Common myeloid progenitor, CD34-positive (primary cell): ENCODE results near the gene ATP11B.

Experiments used
- CTCF ChIA-PET: fragments of 350-600 bp; sonication (Branson Sonifier 250); formaldehyde crosslinking; loops from one replicate; lab custom pipeline; 2021; ENCODE audit warnings: antibody characterized with exemption; lab: Charles Lee
- POLR2A ChIA-PET: fragments of 350-600 bp; sonication (Branson Sonifier 250); formaldehyde crosslinking; loops from one replicate; lab custom pipeline; 2021; ENCODE audit warnings: antibody characterized with exemption; lab: Charles Lee
- DNase-seq, 3 donors: peaks; one replicate each; pipeline versions ENCODE4 v3.0.0 to v3.0.0-alpha.2; 2013
- H3K27ac ChIP-seq, 2 experiments: 1 replicate in 1 of 2; 2 replicates in 1 of 2; pipeline ENCODE4 v1.7.0; 2013; ENCODE audit warnings: inconsistent platforms in 2 of 2, low read length in 2 of 2, mild to moderate bottlenecking in 2 of 2, low read depth in 1 of 2, moderate library complexity in 1 of 2; ENCODE audit not compliant: severe bottlenecking in 2 of 2, insufficient read depth in 1 of 2, poor library complexity in 1 of 2
- H3K27me3 ChIP-seq, 5 experiments: replicated peaks in 2 of 5; 1 replicate in 3 of 5; 2 replicates in 2 of 5; pipeline versions ENCODE4 v1.6.1 to v1.7.0; 2013; ENCODE audit warnings: low read length in 4 of 5, mild to moderate bottlenecking in 2 of 5, moderate library complexity in 2 of 5, inconsistent platforms in 1 of 5; ENCODE audit not compliant: insufficient read depth in 5 of 5, control insufficient read depth in 4 of 5
- H3K36me3 ChIP-seq, 4 experiments: 1 replicate in 2 of 4; 2 replicates in 2 of 4; pipeline versions ENCODE4 v1.6.1 to v1.7.0; 2013; ENCODE audit warnings: low read length in 3 of 4, control low read depth in 1 of 4, mild to moderate bottlenecking in 1 of 4; ENCODE audit not compliant: control insufficient read depth in 4 of 4, insufficient read depth in 4 of 4
- H3K4me1 ChIP-seq, 4 experiments: 1 replicate in 3 of 4; 2 replicates in 1 of 4; pipeline versions ENCODE4 v1.6.1 to v1.7.1; 2013; ENCODE audit warnings: low read length in 3 of 4, mild to moderate bottlenecking in 3 of 4, control low read depth in 1 of 4, inconsistent platforms in 1 of 4, moderate library complexity in 1 of 4; ENCODE audit not compliant: control insufficient read depth in 4 of 4, insufficient read depth in 4 of 4; ENCODE audit errors: control extremely low read depth in 1 of 4
- H3K4me3 ChIP-seq, 7 experiments: 1 replicate in 4 of 7; 2 replicates in 3 of 7; pipeline versions ENCODE4 v1.5.1 to v1.7.0; 2013; ENCODE audit warnings: mild to moderate bottlenecking in 7 of 7, low read length in 6 of 7, moderate library complexity in 6 of 7, inconsistent platforms in 2 of 7, low read depth in 2 of 7, control low read depth in 1 of 7; ENCODE audit not compliant: insufficient read depth in 4 of 7, control insufficient read depth in 1 of 7; ENCODE audit errors: extremely low read depth in 1 of 7
- H3K9me3 ChIP-seq, 5 experiments: 1 replicate in 4 of 5; 2 replicates in 1 of 5; pipeline versions ENCODE4 v1.6.1 to v1.7.1; 2013; ENCODE audit warnings: low read length in 4 of 5, mild to moderate bottlenecking in 2 of 5, inconsistent platforms in 1 of 5, low read depth in 1 of 5, moderate library complexity in 1 of 5; ENCODE audit not compliant: control insufficient read depth in 4 of 5, insufficient read depth in 2 of 5; ENCODE audit errors: control extremely low read depth in 1 of 5
- WGBS: methylation state at CpG from one replicate; pipeline ENCODE4 v1.1.5; 2013; ENCODE audit not compliant: insufficient coverage; 5-methylcytosine and 5-hydroxymethylcytosine counted together

The ATP11B gene

GRCh38 chr3:182811269-182811596 is 17.9 kb downstream of the ATP11B start:
- Histone ChIP-seq H3K36me3 (no peaks in the 10 kb centered on the region), H3K27ac (no peak overlapping the region), H3K27me3 (no peaks in the 10 kb centered on the region), H3K4me3 (no peak overlapping the region), H3K9me3 (no peaks in the 10 kb centered on the region), H3K4me1 (peaks cover 0 to 9% (median 3%) of the 10 kb centered on the region in 4 experiments)
- DNase-seq, result no peak
- POLR2A ChIA-PET, result no interaction called here
- WGBS, result no CpG with 5 or more reads among the region's 1 CpG
- CTCF ChIA-PET, result no interaction called here

GRCh38 chr3:182812123-182812522 is 18.8 kb downstream of the ATP11B start:
- Histone ChIP-seq H3K27me3 (no peaks in the 10 kb centered on the region), H3K36me3 (no peaks in the 10 kb centered on the region), H3K27ac (no peak overlapping the region), H3K9me3 (no peaks in the 10 kb centered on the region), H3K4me1 (peaks cover 0 to 6% (median 2%) of the 10 kb centered on the region in 4 experiments), H3K4me3 (no peak overlapping the region)
- peak in 2 of 3 donors; percentile 15 to 45 for DNase-seq
- ChIA-PET CTCF (no interaction called here), POLR2A (no interaction called here)
- WGBS, result 40% methylated on average over 1 of the region's 1 CpG

GRCh38 chr3:182814419-182815062 is 21.2 kb downstream of the ATP11B start:
- ChIA-PET POLR2A (no interaction called here), CTCF (interaction anchor here (1.2 to 1.7 kb wide), 2 partner anchors 8 to 23 kb away, joined by 3 to 6 read pairs; no protein-coding TSS in a partner anchor)
- Histone ChIP-seq H3K4me1 (peaks cover 0 to 5% (median 2%) of the 10 kb centered on the region in 4 experiments), H3K9me3 (no peaks in the 10 kb centered on the region), H3K4me3 (no peak overlapping the region), H3K27ac (no peak overlapping the region), H3K27me3 (no peaks in the 10 kb centered on the region), H3K36me3 (no peaks in the 10 kb centered on the region)
- DNase-seq, result no peak
- 100% methylated on average over 4 of the region's 4 CpGs for WGBS

- no peak overlapping the region for H3K4me3 ChIP-seq
- ChIA-PET POLR2A (no interaction called here), CTCF (interaction anchor here (1.7 kb wide), 1 partner anchor 21 kb away, joined by 6 read pairs; no protein-coding TSS in a partner anchor)
- H3K4me1 ChIP-seq, result peaks cover 0 to 5% (median 0%) of the 10 kb centered on the region in 4 experiments
- WGBS, result no CpG with 5 or more reads among the region's 1 CpG
- no peak overlapping the region for H3K27ac ChIP-seq
- H3K9me3 ChIP-seq, result no peaks in the 10 kb centered on the region
- DNase-seq, result no peak
- no peaks in the 10 kb centered on the region for H3K27me3 ChIP-seq
- peaks cover 0 to 3% (median 0%) of the 10 kb centered on the region in 4 experiments for H3K36me3 ChIP-seq
Observed at GRCh38 chr3:182816181-182816580, 22.9 kb downstream of the ATP11B start.

GRCh38 chr3:182818296-182818978 is 25.1 kb downstream of the ATP11B start:
- Histone ChIP-seq H3K36me3 (peaks cover 0 to 11% (median 3%) of the 10 kb centered on the region in 4 experiments), H3K4me1 (no peaks in the 10 kb centered on the region), H3K27ac (no peak overlapping the region), H3K9me3 (no peaks in the 10 kb centered on the region), H3K4me3 (no peak overlapping the region), H3K27me3 (no peaks in the 10 kb centered on the region)
- DNase-seq, result no peak
- ChIA-PET POLR2A (no interaction called here), CTCF (interaction anchor here (0.9 to 1.2 kb wide), 2 partner anchors 11 to 80 kb away, joined by 3 read pairs; no protein-coding TSS in a partner anchor)
- WGBS, result no CpG with 5 or more reads among the region's 4 CpGs

- CTCF ChIA-PET, result interaction anchor here (2.0 kb wide), 1 partner anchor 14 kb away, joined by 4 read pairs; no protein-coding TSS in a partner anchor
- Histone ChIP-seq H3K4me3 (no peak overlapping the region), H3K36me3 (peaks cover 0 to 12% (median 3%) of the 10 kb centered on the region in 4 experiments), H3K27ac (no peak overlapping the region), H3K4me1 (no peaks in the 10 kb centered on the region), H3K27me3 (no peaks in the 10 kb centered on the region), H3K9me3 (no peaks in the 10 kb centered on the region)
- DNase-seq, result no peak
- WGBS, result 96% methylated on average over 3 of the region's 4 CpGs
- POLR2A ChIA-PET, result no interaction called here
Observed at GRCh38 chr3:182821221-182821981, 28.1 kb downstream of the ATP11B start.
